DMS 273 treated with DMSO at 0.1 percent for 48 hours (cell line): Measurements from ENCODE around the gene SUPT20HL1.
"Not testable (repeated sequence)": the region's sequence is repeated elsewhere in the genome, so short reads cannot be mapped to it uniquely, and the experiment has no call there.

Source experiments
- DNase-seq: peaks from one replicate; lab custom pipeline; 2025; lab: John Stamatoyannopoulos, UW

SUPT20HL1 gene

DNA sequence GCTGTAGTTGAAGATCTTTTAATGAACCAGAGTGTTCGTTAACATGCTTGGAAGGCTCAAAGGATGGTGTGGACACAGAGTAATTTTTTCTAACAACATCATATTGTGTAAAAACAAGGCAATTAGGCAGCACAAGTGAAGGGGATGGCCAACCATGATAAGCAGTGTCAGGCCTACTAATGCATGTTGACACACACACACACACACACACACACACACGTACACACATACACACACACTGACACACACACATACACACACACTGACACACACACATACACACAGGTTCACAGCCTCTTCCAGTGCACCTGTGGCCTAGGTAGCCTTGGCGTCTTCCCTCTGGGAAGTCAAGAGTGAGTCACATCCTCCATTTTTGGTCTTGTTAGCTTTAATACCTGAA, at the start of gene SUPT20HL1:
Gene SUPT20HL1 (plus strand): TSS at position 368 of the 400 bp plus-strand sequence. CDS start 2,122 bp downstream, outside the sequence.
- no peak for DNase-seq

DNA sequence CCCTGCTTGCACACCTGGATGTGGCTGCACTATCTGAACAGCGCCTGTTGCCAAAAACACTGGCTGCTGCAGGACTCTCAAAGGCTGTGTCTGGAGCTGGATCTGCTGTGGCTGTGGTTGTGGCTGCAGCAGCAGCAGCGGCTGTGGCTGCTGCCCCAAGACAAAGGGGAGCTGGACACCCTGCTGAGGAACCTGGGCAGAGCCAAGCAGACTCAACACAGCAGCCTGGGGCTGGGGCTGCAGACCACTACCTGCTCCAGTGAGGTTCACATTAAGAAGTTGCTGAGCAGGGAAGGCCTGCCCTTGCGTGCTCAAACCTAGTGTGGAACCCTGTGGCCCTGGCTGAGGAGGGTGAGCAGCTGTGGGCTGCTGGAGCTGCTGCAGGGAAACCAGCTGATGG, 49.5 kb upstream of the SUPT20HL1 start:
- not testable (repeated sequence) for DNase-seq

DNA sequence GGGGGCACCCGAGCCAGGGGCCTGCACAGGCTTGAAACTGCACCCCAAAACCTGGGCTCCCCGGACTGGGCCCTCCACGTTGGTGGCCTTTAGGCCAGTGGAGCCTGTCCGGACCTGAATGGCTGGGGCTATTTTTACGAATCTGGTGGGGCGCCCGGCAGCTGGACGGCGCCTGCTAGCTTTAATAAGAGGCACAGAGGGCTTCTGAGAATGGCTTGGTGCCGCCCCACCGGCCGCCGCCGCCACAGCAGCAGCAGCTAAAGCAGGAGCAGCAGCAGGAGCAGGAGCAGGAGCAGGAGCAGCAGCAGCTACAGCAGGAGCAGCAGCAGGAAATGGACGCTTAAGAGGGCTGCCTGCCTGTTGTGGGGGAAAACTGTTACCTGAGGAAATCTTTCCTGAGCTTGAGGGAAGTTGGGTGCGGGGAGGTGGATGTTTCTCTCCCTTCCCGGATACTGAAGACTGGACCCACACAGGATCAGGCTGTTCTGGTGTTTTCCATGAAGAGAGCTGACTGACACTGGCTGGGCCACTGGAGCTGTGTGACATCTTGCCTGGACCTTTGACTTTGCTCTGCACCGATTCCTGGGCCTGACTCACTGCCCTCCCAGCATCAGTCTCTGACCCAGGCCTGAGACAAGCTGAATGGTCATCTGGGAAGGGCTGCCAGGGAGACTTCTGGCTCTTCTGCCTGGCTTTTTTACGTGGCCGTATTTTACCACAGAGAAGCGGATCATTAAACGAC, 48.8 kb upstream of the SUPT20HL1 start:
- not testable (repeated sequence) for DNase-seq

DNA sequence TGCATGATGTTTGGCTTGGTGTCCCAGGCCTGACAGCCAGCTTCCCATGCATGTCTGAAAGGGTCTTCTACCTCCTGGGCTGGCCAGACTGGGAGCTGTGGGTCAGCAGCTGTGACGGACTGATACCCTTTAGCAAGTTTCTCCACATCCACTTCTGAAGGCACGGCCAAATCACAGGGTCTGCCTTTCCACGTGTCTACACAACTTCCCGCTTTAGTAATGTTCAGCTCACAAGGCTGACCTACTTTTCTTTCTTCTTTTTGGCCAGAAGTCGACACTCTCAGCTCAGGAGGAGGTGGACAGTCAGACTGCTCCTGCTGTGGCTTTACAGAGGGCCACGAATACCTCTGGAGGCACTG, 48.2 kb upstream of the SUPT20HL1 start:
- not testable (repeated sequence) for DNase-seq

DNA sequence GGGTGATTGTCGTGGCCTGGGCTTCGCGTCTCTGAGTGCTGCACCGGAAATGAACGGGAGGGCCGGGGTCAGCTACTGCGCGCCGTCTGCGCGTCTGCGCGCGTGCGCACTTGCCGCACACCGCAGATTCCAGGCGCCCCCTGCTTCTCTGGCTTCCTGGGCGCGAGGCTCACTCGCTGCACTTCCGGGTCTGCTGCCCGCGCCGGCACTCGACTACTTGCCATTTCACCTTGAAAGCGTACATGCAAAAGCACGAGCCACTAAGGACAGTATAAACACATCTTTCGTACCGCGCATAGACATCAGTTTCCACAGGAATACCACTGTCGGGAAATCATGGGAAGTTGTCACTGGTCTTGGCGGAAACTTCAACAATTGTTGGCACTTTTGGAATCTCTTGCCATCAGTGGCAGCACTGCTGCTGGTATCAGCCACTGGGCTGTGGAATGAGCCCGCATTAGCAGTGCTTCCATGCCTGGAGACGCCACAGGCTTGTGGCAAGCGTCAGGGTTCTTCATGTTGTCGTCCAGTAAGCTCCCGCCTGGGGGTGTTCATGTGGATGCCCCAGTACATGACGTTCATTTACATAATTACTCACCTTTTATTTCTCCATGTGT, 46.3 kb upstream of the SUPT20HL1 start, which contains the start of gene SUPT20HL2:
Gene SUPT20HL2 (minus strand): TSS at position 51 of the 617 bp plus-strand sequence. CDS start 754 bp downstream, outside the sequence.
- no peak for DNase-seq

DNA sequence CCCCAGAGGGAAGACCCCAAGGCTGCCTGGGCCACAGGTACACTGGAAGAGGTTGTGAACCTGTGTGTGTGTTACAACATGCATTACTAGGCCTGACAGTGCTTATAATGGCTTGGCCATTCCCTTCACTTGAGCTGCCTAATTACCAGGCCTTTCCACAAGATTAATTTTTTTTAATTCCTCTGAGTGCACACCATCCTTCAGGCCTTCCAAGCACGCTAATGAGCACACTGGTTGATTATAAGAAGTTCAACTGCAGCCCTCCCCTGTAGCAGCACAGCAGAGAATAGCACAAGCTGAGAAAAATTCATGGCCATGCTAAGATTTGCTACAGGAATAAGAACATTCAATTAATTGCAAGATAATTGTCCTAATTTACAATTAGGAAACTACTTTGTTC, 44.3 kb upstream of the SUPT20HL1 start:
- no peak for DNase-seq

DNA sequence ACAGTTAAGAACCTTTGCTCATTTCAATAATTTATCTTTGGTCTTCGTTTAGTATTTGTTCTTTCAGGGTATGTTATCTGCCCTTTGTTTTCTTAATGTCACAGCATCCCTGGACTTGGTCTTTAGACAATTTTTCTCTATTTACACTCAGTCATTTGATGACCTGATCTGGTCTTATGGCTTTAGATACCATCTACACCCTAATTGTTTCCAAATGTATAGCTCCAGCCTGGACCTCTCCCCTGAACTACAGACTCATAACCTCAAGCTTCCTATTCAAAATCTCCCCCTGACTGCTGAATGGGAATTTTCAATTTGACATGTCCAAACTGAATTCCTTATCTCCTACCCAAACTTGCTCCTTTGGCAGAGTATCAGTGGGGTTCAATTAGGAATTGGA, 42.9 kb upstream of the SUPT20HL1 start:
- no peak for DNase-seq

DNA sequence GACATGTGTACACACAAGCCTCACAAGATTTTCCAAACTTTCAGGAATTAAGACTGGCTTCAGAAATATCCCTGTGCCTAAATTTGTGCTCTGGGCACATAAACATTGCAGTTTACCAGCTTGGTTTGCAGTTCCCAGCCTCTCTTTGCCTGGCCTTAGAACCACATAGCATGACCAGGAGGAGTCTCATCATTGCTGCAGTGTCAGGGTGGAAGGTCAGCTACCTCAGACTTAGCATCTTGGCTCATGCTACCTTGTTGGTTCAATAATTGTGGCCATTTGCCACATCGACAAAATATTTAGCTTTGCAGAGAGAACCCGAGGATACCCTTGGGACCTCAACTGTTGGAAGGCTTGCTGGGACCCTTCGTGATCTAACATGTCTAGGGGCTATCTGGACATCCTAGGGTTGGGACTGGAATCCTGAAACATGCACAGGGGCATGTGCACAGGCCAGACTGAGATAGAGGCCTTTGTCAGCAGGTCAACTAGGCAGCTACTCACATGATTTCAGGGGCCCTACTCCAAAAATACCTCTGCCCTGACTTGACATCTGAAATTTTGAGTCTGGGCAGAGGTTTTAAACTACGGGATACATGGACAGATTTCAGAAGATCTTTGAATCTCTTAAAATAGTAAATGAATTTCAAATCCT, 38.6 kb upstream of the SUPT20HL1 start:
- no peak for DNase-seq

DNA sequence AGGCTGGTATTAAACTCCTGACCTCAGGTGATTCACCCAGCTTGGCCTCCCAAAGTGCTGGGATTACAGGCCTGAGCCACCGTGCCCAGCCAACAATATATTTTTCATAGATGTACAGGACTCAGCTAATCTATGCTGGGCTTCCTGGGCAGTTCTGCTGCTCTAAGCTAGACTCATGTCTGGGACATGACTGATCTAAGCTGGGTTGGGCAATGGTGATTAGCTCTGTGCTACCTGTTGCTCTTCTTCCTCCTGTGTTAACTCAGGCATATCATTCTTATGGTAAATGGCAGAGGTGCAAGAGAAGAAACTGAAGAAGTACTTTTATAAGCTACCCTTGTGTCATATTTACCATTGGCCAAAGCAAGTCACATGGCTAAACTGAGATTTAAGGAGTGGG, 35.2 kb upstream of the SUPT20HL1 start:
- no peak for DNase-seq

DNA sequence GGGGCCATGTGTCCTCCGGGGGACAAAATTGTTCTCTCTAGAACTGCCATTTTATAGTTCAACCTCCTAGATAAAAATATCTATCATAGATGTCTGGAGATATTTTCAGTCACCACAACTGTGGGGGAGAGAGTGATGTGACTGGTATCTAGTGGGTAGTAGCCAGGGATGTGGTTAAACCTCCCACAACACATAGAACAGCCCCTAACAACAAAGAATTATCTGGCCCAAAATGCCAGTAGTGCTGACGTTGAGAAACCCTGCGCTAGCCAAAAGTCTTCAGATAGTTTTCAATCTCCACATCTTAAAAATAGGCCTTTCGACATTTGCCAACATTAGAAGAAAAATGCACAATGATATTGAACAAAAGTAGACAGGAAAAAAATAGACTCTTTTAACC, 27.6 kb upstream of the SUPT20HL1 start:
- no peak for DNase-seq

DNA sequence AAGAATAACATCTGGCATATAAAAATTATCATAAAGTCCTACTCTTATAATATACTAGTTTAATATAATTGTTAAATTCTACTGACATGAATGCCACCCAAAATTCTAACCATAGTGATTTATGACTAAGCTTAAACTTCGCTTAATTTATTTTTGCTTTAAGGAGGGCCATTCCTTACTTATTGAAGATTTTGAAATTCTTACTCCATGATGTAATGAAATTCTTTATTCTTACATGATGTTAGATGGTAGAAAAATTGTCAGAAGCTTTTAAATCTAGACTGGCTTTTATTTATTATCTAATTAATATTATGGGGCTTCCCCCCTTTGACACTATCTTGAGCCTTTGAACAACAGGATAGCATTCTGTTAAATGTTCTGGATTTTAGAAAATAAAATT, 27.1 kb upstream of the SUPT20HL1 start:
- no peak for DNase-seq

DNA sequence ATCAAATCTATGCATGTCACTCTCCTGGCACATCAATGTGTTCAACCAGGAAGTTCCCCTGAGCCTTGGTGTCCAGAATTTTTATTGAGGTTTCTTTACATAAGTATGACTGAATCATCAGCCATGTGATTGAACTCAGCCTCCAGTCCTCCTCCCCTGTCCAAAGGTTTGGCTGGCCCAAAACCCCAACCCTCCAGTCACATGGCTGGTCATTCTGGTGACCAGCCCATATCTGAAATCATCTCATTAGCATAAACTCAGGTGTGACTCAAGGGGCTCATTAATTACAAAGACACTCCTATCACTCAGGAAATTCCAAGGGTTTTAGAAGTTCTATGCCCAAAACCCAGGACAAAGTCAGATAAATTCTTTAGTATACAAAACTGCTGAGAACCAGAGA, 26.0 kb upstream of the SUPT20HL1 start:
- no peak for DNase-seq

DNA sequence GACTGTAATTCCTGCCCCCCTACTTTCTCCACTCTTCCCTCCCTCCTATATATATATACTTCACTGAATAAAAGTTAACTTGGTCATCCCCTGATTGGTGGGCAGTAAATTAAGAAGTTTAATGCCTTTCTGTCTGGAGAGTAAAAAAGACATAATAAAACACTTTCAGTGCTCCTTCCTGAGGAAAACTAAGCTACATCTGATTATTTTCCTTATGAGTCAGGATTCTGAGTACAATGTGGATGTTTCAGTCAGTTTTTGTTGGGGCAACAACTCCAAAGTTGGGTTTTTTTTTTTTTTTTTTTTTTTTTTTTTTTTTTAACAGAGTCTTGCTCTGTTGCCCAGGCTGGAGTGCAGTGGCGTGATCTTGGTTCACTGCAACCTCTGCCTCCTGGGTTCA, 24.6 kb upstream of the SUPT20HL1 start:
- no peak for DNase-seq

DNA sequence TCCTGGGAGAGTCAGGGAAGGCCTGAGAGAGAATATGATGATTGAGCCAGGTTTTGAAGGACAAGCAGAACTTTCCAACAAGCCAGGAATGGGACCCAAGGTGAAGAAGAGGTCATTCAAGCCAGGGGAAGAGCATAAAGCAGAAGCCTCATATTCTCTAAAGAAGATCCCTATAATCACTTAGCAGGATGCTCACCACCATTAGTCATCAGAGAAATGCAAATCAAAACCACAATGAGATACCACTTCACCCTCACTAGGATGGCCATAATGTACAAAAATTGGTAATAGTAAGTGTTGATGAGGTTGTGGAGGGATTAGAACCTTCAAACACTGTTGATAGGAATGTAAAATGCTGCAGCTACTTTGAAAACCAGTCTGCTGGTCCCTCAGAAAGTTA, 20.5 kb upstream of the SUPT20HL1 start:
- DNase-seq = no peak

DNA sequence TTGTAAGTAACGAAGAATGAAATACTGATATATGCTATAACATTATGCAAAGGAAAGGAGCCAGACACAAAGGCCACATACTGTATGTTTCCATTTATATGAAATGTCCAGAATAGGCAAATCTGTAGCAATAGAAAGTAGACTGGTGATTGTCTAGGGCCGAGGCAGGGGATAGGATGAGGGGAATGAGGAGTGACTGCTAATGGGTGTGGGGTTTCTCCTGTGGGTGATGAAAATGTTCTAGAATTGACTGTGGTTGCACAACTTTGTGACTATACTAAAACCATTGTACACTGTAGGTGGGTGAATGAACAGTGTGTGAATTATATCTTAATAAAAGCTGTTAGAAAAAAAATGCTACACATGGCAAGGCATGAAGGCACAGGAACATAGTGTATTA, 19.9 kb upstream of the SUPT20HL1 start:
- DNase-seq = no peak

DNA sequence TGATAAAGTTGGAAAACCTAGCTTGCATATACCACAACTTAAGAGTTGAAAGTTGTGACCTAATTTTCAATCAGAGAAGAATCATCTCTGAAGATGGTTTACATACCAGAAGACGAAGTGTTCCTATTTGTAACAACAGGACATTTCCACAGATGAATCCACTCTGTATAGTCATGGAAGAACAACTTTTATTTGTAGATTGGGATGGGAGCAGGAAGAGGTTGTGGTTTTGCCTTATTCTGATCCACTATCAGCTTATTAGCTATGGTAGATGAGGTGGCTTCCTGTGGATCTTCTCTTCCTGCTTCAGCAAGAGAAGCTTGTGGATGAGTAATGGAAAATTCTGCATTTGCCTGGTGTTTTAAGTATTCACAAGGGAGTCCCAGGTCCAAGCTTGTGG, 18.6 kb upstream of the SUPT20HL1 start:
- no peak for DNase-seq

DNA sequence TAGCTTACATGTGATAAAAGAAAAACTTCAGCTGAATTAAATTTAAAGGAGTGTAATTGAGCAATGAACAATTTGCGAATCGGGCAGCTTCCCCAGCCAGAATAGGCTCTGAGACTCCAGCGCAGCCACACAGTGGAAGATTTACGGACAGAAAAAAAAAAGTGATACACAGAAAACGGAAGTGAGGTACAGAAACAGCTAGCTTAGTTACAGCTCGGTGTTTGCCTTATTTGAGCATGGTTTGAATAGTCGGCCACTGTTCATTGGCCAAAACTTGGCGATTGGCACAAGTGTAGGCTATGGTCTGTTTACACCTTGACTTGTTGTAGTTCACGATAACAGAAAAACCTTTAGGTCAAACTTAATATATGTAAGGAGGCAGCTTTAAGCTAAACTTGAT, 16.7 kb upstream of the SUPT20HL1 start:
- DNase-seq = no peak

DNA sequence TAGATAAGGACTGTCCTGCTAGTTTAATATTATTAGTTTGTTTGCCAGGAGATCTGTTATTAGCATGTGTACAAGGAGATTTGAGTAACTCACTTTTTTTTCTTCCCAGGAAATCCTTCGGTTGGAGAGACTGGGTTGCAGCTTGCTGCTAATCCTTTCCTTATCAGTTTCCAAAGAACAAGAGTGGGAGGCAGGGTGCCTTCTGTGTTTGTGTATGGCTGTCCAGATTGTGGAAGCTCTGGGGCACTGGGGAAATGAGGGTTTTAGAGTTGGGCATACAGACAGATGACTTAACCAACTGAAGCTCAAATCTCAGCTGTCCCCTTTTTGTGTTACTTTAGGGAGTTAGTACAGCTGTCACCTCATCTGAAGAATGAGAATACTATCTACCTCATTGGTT, 12.6 kb upstream of the SUPT20HL1 start:
- peak; percentile 42 for DNase-seq

DNA sequence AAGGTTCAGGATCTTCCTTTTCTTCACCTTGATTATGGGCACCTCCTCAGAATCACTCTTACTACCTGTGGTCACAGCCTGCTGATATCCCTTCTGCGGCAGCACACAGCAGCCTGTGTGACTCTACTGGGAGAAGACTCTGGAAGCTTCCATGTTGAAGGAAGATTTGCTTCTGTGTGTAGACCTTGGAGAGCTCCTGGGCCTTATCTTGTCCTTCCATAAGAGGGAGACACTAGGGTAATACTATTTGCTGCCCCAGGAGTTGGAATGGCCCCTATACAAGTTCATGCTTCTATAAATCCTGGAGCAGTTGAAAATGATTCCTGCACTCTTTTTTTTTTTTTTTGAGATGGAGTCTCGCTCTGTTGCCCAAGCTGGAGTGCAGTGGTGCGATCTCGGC, 10.2 kb upstream of the SUPT20HL1 start:
- DNase-seq = no peak

DNA sequence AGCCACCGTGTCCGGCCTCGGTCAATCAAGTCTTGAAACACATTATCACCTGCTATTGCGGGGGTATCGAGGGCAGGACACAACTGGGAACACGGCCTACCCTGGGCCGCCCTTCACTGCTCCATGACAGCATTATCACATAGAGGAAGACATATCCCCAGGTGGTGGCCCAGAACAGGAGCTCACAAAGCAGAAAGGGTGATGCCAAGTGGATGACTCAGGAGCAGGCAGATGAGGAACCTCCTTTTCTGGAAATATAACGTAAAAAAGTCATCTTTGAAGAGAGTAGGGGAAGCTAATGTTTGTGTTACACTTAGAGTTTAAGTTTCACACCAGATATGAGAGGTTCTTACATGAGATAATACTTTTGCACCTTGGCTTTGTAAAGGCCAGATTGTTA, 5.3 kb upstream of the SUPT20HL1 start:
- no peak for DNase-seq

DNA sequence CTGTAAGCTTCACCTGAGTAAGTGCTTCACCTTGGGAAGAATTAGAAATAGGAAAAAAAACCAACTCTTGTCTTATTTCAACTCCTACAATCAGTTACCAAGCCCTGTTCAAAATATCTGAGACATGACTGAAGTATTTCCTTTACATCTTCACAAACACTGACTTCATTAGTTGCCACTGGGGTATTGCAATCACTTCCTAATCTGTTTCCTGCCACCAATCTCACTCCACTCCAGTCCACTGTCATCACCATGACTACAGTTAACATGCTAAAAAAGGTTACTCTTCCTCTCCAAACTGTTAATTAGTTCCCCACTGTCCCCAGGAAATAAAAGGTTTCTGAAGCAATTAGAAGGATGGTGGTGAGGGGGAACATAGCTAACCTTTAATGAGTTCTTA, 3.3 kb upstream of the SUPT20HL1 start:
- no peak for DNase-seq

DNA sequence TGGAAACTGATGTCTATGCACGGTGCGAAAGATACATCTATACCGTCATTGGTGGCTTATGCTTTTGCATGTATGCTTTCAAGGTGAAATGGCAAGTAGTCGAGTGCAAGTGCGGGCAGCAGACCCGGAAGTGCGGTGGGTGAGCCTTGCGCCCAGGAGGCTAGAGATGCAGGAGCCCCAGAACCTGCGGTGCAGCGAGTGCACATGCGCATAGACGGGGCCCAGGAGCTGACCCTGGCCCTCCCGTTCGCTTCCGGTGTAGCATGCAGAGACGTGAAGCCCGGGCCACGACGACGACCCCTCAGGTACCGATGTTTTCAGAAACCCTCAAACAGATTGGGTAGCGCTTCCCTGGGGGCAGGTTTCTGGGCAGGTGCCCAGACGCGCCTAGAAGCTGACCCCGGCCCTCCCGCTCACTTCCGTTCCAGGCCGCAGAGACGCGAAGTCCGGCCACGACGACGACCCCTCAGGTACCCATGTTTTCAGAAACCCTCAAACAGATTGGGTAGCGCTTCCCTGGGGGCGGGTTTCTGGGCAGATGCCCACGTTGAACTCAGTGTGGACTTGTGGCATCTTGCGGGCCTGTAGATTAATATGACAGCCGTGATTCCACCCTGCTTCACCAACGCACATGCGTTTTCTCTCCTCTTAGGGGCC, 1.8 kb downstream of the SUPT20HL1 start:
- not testable (repeated sequence) for DNase-seq
